Adrenal gland (tissue), 12 donors: ENCODE results near the gene SFXN5. TPM values are rescaled to one million over a fixed set of nuclear protein-coding genes. Genes with fewer than 3 reads are reported as not detected.
A peak's percentile ranks its signal among the peaks of the same experiment; 100 is the strongest.

Experiments used
- DNase-seq, 7 donors: peaks; one replicate each; pipeline ENCODE4 v3.0.0-alpha.2; 2019 to 2020
- H3K27ac ChIP-seq, 5 donors: fragments of 200-600 bp; sonication (generic) in 4 of 5; 1 replicate in 3 of 5; 2 replicates in 2 of 5; pipeline versions ENCODE4 v1.5.1 to v1.8.0; 2016 to 2020; ENCODE audit warnings: mild to moderate bottlenecking in 1 of 5
- H3K27me3 ChIP-seq: fragments of 200-600 bp; 2 replicates; pipeline ENCODE4 v1.8.0; 2021
- H3K36me3 ChIP-seq, 2 donors: fragments of 200-600 bp; replicated peaks in 1 of 2; 1 replicate in 1 of 2; 2 replicates in 1 of 2; pipeline versions ENCODE4 v1.5.1 to v1.8.0; 2018 to 2022
- H3K4me1 ChIP-seq, 2 donors: fragments of 200-600 bp; replicated peaks in 1 of 2; 1 replicate in 1 of 2; 2 replicates in 1 of 2; pipeline versions ENCODE4 v1.5.1 to v1.8.0; 2018 to 2021
- H3K4me3 ChIP-seq, 4 donors: fragments of 200-600 bp; sonication (generic) in 3 of 4; one replicate each; pipeline ENCODE4 v1.5.1; 2016 to 2018
- H3K9me3 ChIP-seq, 3 donors: fragments of 200-600 bp; sonication (generic) in 1 of 3; replicated peaks in 1 of 3; 1 replicate in 2 of 3; 2 replicates in 1 of 3; pipeline versions ENCODE4 v1.5.1 to v1.8.0; 2016 to 2021
- POLR2A ChIP-seq, 2 donors: fragments of 450-650 bp; IDR thresholded peaks; one replicate each; pipeline ENCODE4 v1.6.1; 2017; ENCODE audit warnings: antibody characterized with exemption in 2 of 2, mild to moderate bottlenecking in 2 of 2, moderate library complexity in 1 of 2
- WGBS, 4 donors: extraction: QIAGEN DNeasy Blood & Tissue Kit in 2 of 4; methylation state at CpG; one replicate each; pipeline versions ENCODE4 v1.1.5 to v1.1.7; 2013 to 2017; 5-methylcytosine and 5-hydroxymethylcytosine counted together
- intact Hi-C, 2 donors: fragments of 100-400 bp; cut with DNase I; formaldehyde crosslinking; loops; one replicate each; pipeline versions ENCODE4 v1.14.1 to v1.15.0; 2022 to 2023
- polyA plus RNA-seq, 3 donors: library from polyadenylated mRNA; stranded (reverse); fragments of 200-250 nt in 2 of 3; fragments of 350-450 nt in 1 of 3; fragmentation: Illumina TruSeq in 1 of 3; extraction: RNeasy Lipid Tissue Mini Kit (QIAGEN cat#74804) in 1 of 3; gene quantifications; one replicate each; pipeline ENCODE4 v1.2.3, GENCODE V29; 2013 to 2014
- total RNA-seq, 9 donors: library from RNA; depleted of rRNA in 4 of 9; stranded (reverse); fragments of >200 nt in 4 of 9; fragments of 120-200 nt in 1 of 9; fragmentation: NEBNext Ultra II Directional in 1 of 9; extraction: Animal tissue kit (Norgen Biotek cat#: 25700) in 1 of 9; gene quantifications; one replicate each; pipeline versions ENCODE4 v1.1.0 to v1.2.4, GENCODE V29; 2013 to 2023
- TF ChIP-seq, protein P1 (sequence below), 6 experiments: fragments of 450-650 bp in 4 of 6; fragments of 200-600 bp in 2 of 6; sonication (generic) in 1 of 6; IDR thresholded peaks; 1 replicate in 5 of 6; 2 replicates in 1 of 6; pipeline versions ENCODE4 v1.5.1 to v1.8.0; 2016 to 2021; ENCODE audit warnings: antibody characterized with exemption in 6 of 6, mild to moderate bottlenecking in 2 of 6, moderate library complexity in 1 of 6
- donor health status: healthy with polysubstance abuse.
- donor health status: Bipolar disorder and iron deficiency.
- donor health status: DM: yes; HTN: yes; CAD: no.
- donor health status: DM: no; HTN: no; CAD: no.
- donor health status: DM: no; HTN: no; CAD: no.
- donor health status: DM: yes; HTN: yes; CAD: no.

SFXN5 gene
- total and polyA plus RNA-seq, 12 donors: 12.2 to 56.5 (median 32.7) TPM

DNA sequence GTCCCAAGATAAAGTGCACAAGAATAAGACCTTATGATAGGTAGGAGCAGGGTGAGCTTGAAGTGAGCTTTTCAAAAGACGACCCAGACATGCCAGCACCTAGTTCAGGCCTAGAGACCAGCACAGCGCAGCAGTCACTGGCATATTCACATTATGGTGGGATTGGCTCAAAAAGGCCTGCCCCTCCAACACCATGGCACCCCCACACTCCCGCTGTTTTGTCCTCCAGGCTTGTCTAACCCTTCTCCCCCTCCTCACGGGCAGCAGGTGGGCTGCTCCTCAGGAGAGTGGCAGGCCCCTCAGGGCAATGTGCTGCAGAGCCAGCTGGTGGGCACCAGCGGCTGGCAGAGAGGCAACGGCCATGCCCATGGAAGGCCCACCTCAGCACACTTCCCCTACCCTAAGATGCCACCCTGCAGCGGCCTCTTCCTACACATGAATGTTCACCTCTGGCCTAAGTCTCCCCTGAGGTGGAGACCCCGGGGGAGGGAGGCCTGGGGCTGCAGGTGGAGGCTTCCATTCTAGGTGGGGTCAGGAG is 128.6 kb downstream of the SFXN5 start:
- no peaks in the 10 kb centered on the region for H3K27me3 ChIP-seq
- 91 to 100% (median 97%) methylated on average over 7 to 8 of the region's 8 CpGs for WGBS, 4 donors
- no peaks in the 10 kb centered on the region for H3K4me1 ChIP-seq
- no peak for TF ChIP-seq POLR2A (IDR thresholded peaks at IDR 0.05)
- TF ChIP-seq, protein P1, sequence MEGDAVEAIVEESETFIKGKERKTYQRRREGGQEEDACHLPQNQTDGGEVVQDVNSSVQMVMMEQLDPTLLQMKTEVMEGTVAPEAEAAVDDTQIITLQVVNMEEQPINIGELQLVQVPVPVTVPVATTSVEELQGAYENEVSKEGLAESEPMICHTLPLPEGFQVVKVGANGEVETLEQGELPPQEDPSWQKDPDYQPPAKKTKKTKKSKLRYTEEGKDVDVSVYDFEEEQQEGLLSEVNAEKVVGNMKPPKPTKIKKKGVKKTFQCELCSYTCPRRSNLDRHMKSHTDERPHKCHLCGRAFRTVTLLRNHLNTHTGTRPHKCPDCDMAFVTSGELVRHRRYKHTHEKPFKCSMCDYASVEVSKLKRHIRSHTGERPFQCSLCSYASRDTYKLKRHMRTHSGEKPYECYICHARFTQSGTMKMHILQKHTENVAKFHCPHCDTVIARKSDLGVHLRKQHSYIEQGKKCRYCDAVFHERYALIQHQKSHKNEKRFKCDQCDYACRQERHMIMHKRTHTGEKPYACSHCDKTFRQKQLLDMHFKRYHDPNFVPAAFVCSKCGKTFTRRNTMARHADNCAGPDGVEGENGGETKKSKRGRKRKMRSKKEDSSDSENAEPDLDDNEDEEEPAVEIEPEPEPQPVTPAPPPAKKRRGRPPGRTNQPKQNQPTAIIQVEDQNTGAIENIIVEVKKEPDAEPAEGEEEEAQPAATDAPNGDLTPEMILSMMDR (IDR thresholded peaks at IDR 0.05): no peak
- H3K36me3 ChIP-seq: peaks cover 0 to 6% of the 10 kb centered on the region in 2 donors
- DNase-seq: no peak
- H3K9me3 ChIP-seq: no peaks in the 10 kb centered on the region
- intact Hi-C loops: no loop called here
- H3K4me3 ChIP-seq: no peak overlapping the region
- no peak overlapping the region for H3K27ac ChIP-seq

DNA sequence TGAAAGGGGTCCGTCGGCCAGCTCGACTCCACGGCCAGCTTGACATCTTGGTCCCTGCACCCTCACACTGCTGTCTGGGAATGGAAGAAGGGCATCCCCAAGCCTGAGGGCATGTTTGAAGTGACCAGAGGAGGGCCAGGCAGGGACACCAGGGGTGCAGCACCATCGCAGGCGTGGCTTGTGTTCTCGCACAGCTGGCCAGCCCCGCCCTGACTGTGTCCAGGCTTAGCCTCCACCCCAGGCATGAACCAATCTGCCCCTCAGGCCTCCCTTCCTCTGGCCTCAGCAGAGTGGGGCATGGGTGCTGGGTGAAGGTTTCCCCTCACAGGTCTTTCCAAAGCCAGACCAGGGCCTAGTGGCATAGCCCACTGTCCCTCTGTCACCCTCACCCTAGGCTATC is 129.2 kb downstream of the SFXN5 start:
- no peak for DNase-seq
- H3K4me3 ChIP-seq: no peak overlapping the region
- H3K27ac ChIP-seq: no peak overlapping the region
- peaks cover 0 to 6% of the 10 kb centered on the region in 2 donors for H3K36me3 ChIP-seq
- no peaks in the 10 kb centered on the region for H3K27me3 ChIP-seq
- intact Hi-C loops: no loop called here
- 93 to 100% (median 96%) methylated on average over 4 to 8 of the region's 8 CpGs; no CpG with 5 or more reads in 1 of the 4 donors for WGBS, 4 donors
- TF ChIP-seq, protein P1 (IDR thresholded peaks at IDR 0.05): no peak
- TF ChIP-seq POLR2A (IDR thresholded peaks at IDR 0.05): no peak
- H3K9me3 ChIP-seq: no peaks in the 10 kb centered on the region
- H3K4me1 ChIP-seq: no peaks in the 10 kb centered on the region

DNA sequence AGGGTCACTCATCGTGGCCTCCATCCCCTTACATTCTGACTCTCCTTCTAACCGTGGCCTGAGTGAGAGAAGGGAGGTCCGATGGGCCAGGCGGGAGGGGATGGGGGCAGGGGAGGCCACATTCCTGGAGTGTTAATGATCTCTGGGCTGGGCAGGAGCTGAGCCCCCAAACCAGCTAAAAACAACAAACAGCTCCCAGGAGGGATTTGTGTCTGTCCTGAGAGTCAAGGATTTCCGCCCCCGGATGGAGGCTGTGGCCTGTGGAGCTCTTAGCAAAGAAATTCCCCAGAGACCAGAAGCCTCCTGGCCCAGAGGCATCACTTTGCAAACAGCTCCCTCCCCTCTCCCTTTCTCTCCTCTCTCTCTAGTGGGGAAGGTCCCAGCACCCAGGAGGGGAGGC is 130.7 kb downstream of the SFXN5 start:
- no peak overlapping the region for H3K27ac ChIP-seq
- H3K9me3 ChIP-seq: no peaks in the 10 kb centered on the region
- H3K27me3 ChIP-seq: no peaks in the 10 kb centered on the region
- H3K4me3 ChIP-seq: no peak overlapping the region
- peak in 2 of 7 donors; percentile 14 to 55 for DNase-seq
- peaks cover 0 to 6% of the 10 kb centered on the region in 2 donors for H3K36me3 ChIP-seq
- TF ChIP-seq, protein P1 (IDR thresholded peaks at IDR 0.05): no peak
- no peak for TF ChIP-seq POLR2A (IDR thresholded peaks at IDR 0.05)
- 33 to 82% (median 75%) methylated on average over 1 to 6 of the region's 6 CpGs for WGBS, 4 donors
- intact Hi-C loops: no loop called here
- no peaks in the 10 kb centered on the region for H3K4me1 ChIP-seq

DNA sequence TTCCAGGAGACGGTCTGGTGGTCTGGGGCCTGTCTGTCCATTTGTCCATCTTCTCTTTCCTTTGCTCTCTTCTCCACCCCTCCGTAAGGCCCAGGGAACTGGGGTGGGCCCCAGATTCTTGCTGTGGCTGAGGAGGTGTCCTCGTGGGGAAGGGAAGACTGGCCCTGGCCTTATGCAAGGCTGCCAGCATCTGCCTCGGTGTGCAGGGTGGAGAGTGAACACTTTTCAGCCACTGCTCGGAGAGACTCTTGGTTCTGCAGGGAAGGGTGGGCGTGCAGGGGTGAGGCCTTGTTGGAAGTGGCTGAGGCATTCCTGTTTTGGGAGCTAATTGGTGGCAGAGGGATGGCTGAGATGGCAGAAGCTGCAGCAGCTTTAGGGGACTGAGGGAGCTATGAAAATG is 131.2 kb downstream of the SFXN5 start:
- Histone ChIP-seq H3K9me3 (no peaks in the 10 kb centered on the region), H3K27me3 (no peaks in the 10 kb centered on the region), H3K27ac (no peak overlapping the region), H3K36me3 (peaks cover 0 to 6% of the 10 kb centered on the region in 2 donors), H3K4me3 (no peak overlapping the region), H3K4me1 (no peaks in the 10 kb centered on the region)
- WGBS, 4 donors: 83 to 93% (median 91%) methylated on average over 6 of the region's 6 CpGs
- no peak for DNase-seq
- intact Hi-C loops: no loop called here
- no peak for TF ChIP-seq POLR2A (IDR thresholded peaks at IDR 0.05)
- TF ChIP-seq, protein P1 (IDR thresholded peaks at IDR 0.05): no peak
